Femur (tissue), 1 donor: ENCODE data around the gene ZNF385B.

Experiments
- DNase-seq: peaks from one replicate; pipeline ENCODE4 v3.0.0-alpha.2; 2017

ZNF385B gene

GRCh38 chr2:179619947-179620467 lies 241.4 kb downstream of the ZNF385B start:
- no peak for DNase-seq

GRCh38 chr2:179614121-179614520 lies 247.3 kb downstream of the ZNF385B start:
- no peak for DNase-seq

GRCh38 chr2:179613701-179614100 lies 247.7 kb downstream of the ZNF385B start:
- DNase-seq: no peak

- no peak for DNase-seq
These were observed 248.1 kb downstream of the ZNF385B start for GRCh38 chr2:179613299-179613651.

- no peak for DNase-seq
These were observed 248.7 kb downstream of the ZNF385B start for GRCh38 chr2:179612591-179613298.

GRCh38 chr2:179612108-179612507 lies 249.3 kb downstream of the ZNF385B start:
- no peak for DNase-seq

- no peak for DNase-seq
These were observed 255.3 kb downstream of the ZNF385B start for GRCh38 chr2:179606141-179606540.

GRCh38 chr2:179605341-179605740 lies 256.1 kb downstream of the ZNF385B start:
- no peak for DNase-seq

- no peak for DNase-seq
These were observed 256.8 kb downstream of the ZNF385B start for GRCh38 chr2:179604598-179604997.

- no peak for DNase-seq
These were observed 259.0 kb downstream of the ZNF385B start for GRCh38 chr2:179602452-179602851.

- no peak for DNase-seq
These were observed 265.4 kb downstream of the ZNF385B start for GRCh38 chr2:179596018-179596417.

- DNase-seq: no peak
These were observed 266.1 kb downstream of the ZNF385B start for GRCh38 chr2:179595284-179595683.

- DNase-seq: no peak
These were observed 266.9 kb downstream of the ZNF385B start for GRCh38 chr2:179594268-179595112.

- no peak for DNase-seq
These were observed 268.1 kb downstream of the ZNF385B start for GRCh38 chr2:179593323-179593722.

- no peak for DNase-seq
These were observed 269.1 kb downstream of the ZNF385B start for GRCh38 chr2:179592167-179592936.

GRCh38 chr2:179591690-179592089 lies 269.7 kb downstream of the ZNF385B start:
- no peak for DNase-seq

GRCh38 chr2:179588486-179589145 lies 272.8 kb downstream of the ZNF385B start:
- DNase-seq: no peak

GRCh38 chr2:179584760-179585159 lies 276.7 kb downstream of the ZNF385B start:
- no peak for DNase-seq

GRCh38 chr2:179581605-179582004 lies 279.8 kb downstream of the ZNF385B start:
- DNase-seq: no peak

- no peak for DNase-seq
These were observed 280.9 kb downstream of the ZNF385B start for GRCh38 chr2:179580378-179581146.

- no peak for DNase-seq
These were observed 281.6 kb downstream of the ZNF385B start for GRCh38 chr2:179579800-179580199.
